ENCODE results near the gene SSC5D.

DNA sequence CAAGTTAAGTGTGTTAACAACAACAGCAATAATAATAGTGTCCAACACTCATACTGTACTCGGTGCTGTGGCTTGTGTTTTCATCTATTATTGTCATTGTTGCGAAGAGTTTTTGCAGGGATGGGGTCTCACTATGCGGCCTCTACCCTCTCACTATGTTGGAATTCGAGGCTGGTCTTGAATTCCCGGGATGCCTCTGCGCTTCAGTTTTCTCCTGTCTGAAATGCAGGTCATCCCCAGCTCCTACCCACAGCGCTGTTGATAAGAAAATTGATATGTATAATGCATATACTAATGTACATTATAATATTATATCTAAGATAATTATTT, 62.0 kb downstream of the SSC5D start:
- TF ChIP-seq, protein P1, sequence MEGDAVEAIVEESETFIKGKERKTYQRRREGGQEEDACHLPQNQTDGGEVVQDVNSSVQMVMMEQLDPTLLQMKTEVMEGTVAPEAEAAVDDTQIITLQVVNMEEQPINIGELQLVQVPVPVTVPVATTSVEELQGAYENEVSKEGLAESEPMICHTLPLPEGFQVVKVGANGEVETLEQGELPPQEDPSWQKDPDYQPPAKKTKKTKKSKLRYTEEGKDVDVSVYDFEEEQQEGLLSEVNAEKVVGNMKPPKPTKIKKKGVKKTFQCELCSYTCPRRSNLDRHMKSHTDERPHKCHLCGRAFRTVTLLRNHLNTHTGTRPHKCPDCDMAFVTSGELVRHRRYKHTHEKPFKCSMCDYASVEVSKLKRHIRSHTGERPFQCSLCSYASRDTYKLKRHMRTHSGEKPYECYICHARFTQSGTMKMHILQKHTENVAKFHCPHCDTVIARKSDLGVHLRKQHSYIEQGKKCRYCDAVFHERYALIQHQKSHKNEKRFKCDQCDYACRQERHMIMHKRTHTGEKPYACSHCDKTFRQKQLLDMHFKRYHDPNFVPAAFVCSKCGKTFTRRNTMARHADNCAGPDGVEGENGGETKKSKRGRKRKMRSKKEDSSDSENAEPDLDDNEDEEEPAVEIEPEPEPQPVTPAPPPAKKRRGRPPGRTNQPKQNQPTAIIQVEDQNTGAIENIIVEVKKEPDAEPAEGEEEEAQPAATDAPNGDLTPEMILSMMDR (IDR thresholded peaks at IDR 0.05): no peak
- TF ChIP-seq POLR2A (IDR thresholded peaks at IDR 0.05): no peak
- no peak for TF ChIP-seq POLR2AphosphoS5 (IDR thresholded peaks at IDR 0.05; ENCODE audit: insufficient read depth in 1 of 2, low read depth in 1 of 2)

All from vagina (tissue), 2 donors.